Activated CD4-positive, alpha-beta memory T cell treated with anti-CD3 and anti-CD28 coated beads, Interleukin-2, amount 10 ng/mL, durations not matched to agents 7 days and 5 days (primary cell): ENCODE data around the gene NRN1. TPM values are rescaled to one million over a fixed set of nuclear protein-coding genes. Genes with fewer than 3 reads are reported as not detected.
"Not testable (repeated sequence)": the region's sequence is repeated elsewhere in the genome, so short reads cannot be mapped to it uniquely, and the experiment has no call there.

ENCODE experiments used
- CTCF ChIA-PET: fragments of 350-600 bp; sonication (Branson Sonifier 250); formaldehyde crosslinking; loops from one replicate; lab custom pipeline; 2021; ENCODE audit warnings: antibody characterized with exemption, inconsistent platforms; lab: Charles Lee
- POLR2A ChIA-PET: fragments of 350-600 bp; sonication (Branson Sonifier 250); formaldehyde crosslinking; loops from one replicate; lab custom pipeline; 2021; ENCODE audit warnings: antibody characterized with exemption; lab: Charles Lee
- DNase-seq: peaks from one replicate; pipeline ENCODE4 v3.0.0-alpha.2; 2020
- H3K27ac Mint-ChIP-seq: one replicate; pipeline ENCODE4 v1.8.0; 2021; ENCODE audit warnings: mild to moderate bottlenecking, mixed read lengths
- H3K27me3 Mint-ChIP-seq: one replicate; pipeline ENCODE4 v1.8.0; 2021; ENCODE audit warnings: mixed read lengths
- H3K36me3 Mint-ChIP-seq: one replicate; pipeline ENCODE4 v1.8.0; 2021; ENCODE audit warnings: low read depth, mixed read lengths
- H3K4me1 Mint-ChIP-seq: one replicate; pipeline ENCODE4 v1.8.0; 2021; ENCODE audit warnings: mixed read lengths
- H3K4me3 Mint-ChIP-seq: one replicate; pipeline ENCODE4 v1.8.0; 2021; ENCODE audit warnings: mild to moderate bottlenecking, mixed read lengths
- H3K9me3 Mint-ChIP-seq: one replicate; pipeline ENCODE4 v1.8.0; 2021; ENCODE audit warnings: mixed read lengths
- total RNA-seq, 2 experiments: library from RNA; stranded (reverse); gene quantifications; one replicate each; pipeline ENCODE4 v1.2.3, GENCODE V29; 2021

NRN1 gene
- total RNA-seq, 2 experiments from 2014 or later = 3.2 to 4.1 TPM

- no peak overlapping the region for H3K27ac Mint-ChIP-seq
- H3K9me3 Mint-ChIP-seq = no peaks in the 10 kb centered on the region
- POLR2A ChIA-PET = no interaction called here
- CTCF ChIA-PET = no interaction called here
- H3K4me1 Mint-ChIP-seq = peaks cover 16% of the 10 kb centered on the region
- no peak overlapping the region for H3K4me3 Mint-ChIP-seq
- DNase-seq = no peak
- H3K27me3 Mint-ChIP-seq = peaks cover 59% of the 10 kb centered on the region
- H3K36me3 Mint-ChIP-seq = no peaks in the 10 kb centered on the region
Observed at GRCh38 chr6:5989141-5989723, 17.5 kb downstream of the NRN1 start.

GRCh38 chr6:5986861-5987260 is 19.9 kb downstream of the NRN1 start:
- Mint-ChIP-seq H3K27me3 (peaks cover 37% of the 10 kb centered on the region), H3K27ac (no peak overlapping the region), H3K4me3 (no peak overlapping the region), H3K9me3 (no peaks in the 10 kb centered on the region), H3K4me1 (peaks cover 24% of the 10 kb centered on the region), H3K36me3 (no peaks in the 10 kb centered on the region)
- ChIA-PET CTCF (interaction anchor here (0.9 kb wide), 1 partner anchor 984 kb away, joined by 3 read pairs; no protein-coding TSS in a partner anchor), POLR2A (interaction anchor here (1.3 kb wide), 1 partner anchor 11 kb away, joined by 3 read pairs; no protein-coding TSS in a partner anchor)
- DNase-seq = no peak

- Mint-ChIP-seq H3K36me3 (no peaks in the 10 kb centered on the region), H3K4me1 (peaks cover 46% of the 10 kb centered on the region), H3K27ac (peak overlapping the region; percentile 9), H3K4me3 (no peak overlapping the region), H3K9me3 (no peaks in the 10 kb centered on the region), H3K27me3 (peaks cover 29% of the 10 kb centered on the region)
- no peak for DNase-seq
- CTCF ChIA-PET = no interaction called here
- POLR2A ChIA-PET = interaction anchor here (0.6 to 1.2 kb wide), 2 partner anchors 23 to 330 kb away, joined by 3 to 4 read pairs; no protein-coding TSS in a partner anchor
Observed at GRCh38 chr6:5984150-5985089, 22.3 kb downstream of the NRN1 start.

GRCh38 chr6:5981126-5982026 is 25.3 kb downstream of the NRN1 start:
- H3K27me3 Mint-ChIP-seq = peaks cover 15% of the 10 kb centered on the region
- DNase-seq = no peak
- H3K36me3 Mint-ChIP-seq = no peaks in the 10 kb centered on the region
- POLR2A ChIA-PET = no interaction called here
- H3K9me3 Mint-ChIP-seq = no peaks in the 10 kb centered on the region
- no peak overlapping the region for H3K4me3 Mint-ChIP-seq
- CTCF ChIA-PET = no interaction called here
- H3K4me1 Mint-ChIP-seq = peaks cover 37% of the 10 kb centered on the region
- H3K27ac Mint-ChIP-seq = no peak overlapping the region

GRCh38 chr6:5979650-5980420 is 26.9 kb downstream of the NRN1 start:
- H3K4me3 Mint-ChIP-seq = no peak overlapping the region
- no peaks in the 10 kb centered on the region for H3K36me3 Mint-ChIP-seq
- H3K9me3 Mint-ChIP-seq = no peaks in the 10 kb centered on the region
- DNase-seq = no peak
- H3K4me1 Mint-ChIP-seq = peaks cover 37% of the 10 kb centered on the region
- H3K27ac Mint-ChIP-seq = no peak overlapping the region
- ChIA-PET POLR2A (no interaction called here), CTCF (no interaction called here)
- H3K27me3 Mint-ChIP-seq = peaks cover 22% of the 10 kb centered on the region

- Mint-ChIP-seq H3K4me3 (no peak overlapping the region), H3K9me3 (no peaks in the 10 kb centered on the region), H3K27ac (no peak overlapping the region), H3K4me1 (peaks cover 22% of the 10 kb centered on the region), H3K36me3 (no peaks in the 10 kb centered on the region), H3K27me3 (peaks cover 20% of the 10 kb centered on the region)
- CTCF ChIA-PET = no interaction called here
- DNase-seq = no peak
- POLR2A ChIA-PET = no interaction called here
Observed at GRCh38 chr6:5976811-5977210, 29.9 kb downstream of the NRN1 start.

- POLR2A ChIA-PET = no interaction called here
- H3K27ac Mint-ChIP-seq = no peak overlapping the region
- CTCF ChIA-PET = no interaction called here
- H3K9me3 Mint-ChIP-seq = no peaks in the 10 kb centered on the region
- H3K4me1 Mint-ChIP-seq = no peaks in the 10 kb centered on the region
- no peak for DNase-seq
- no peak overlapping the region for H3K4me3 Mint-ChIP-seq
- H3K27me3 Mint-ChIP-seq = peaks cover 9% of the 10 kb centered on the region
- H3K36me3 Mint-ChIP-seq = no peaks in the 10 kb centered on the region
Observed at GRCh38 chr6:5968817-5969734, 37.6 kb downstream of the NRN1 start.

- H3K27ac Mint-ChIP-seq, CTCF ChIA-PET, DNase-seq, H3K9me3 Mint-ChIP-seq, H3K36me3 Mint-ChIP-seq, H3K4me3 Mint-ChIP-seq, H3K4me1 Mint-ChIP-seq, H3K27me3 Mint-ChIP-seq: not testable (repeated sequence)
- POLR2A ChIA-PET = interaction anchor here (0.8 kb wide), 1 partner anchor 38 kb away, joined by 3 read pairs; no protein-coding TSS in a partner anchor
Observed at GRCh38 chr6:5968036-5968435, 38.7 kb downstream of the NRN1 start.

- no peaks in the 10 kb centered on the region for H3K36me3 Mint-ChIP-seq
- no peak overlapping the region for H3K4me3 Mint-ChIP-seq
- no peaks in the 10 kb centered on the region for H3K9me3 Mint-ChIP-seq
- H3K27me3 Mint-ChIP-seq = peaks cover 9% of the 10 kb centered on the region
- ChIA-PET CTCF (no interaction called here), POLR2A (no interaction called here)
- DNase-seq = no peak
- no peak overlapping the region for H3K27ac Mint-ChIP-seq
- H3K4me1 Mint-ChIP-seq = no peaks in the 10 kb centered on the region
Observed at GRCh38 chr6:5967594-5967993, 39.1 kb downstream of the NRN1 start.

GRCh38 chr6:5962794-5963193 is 43.9 kb downstream of the NRN1 start:
- Mint-ChIP-seq H3K36me3 (no peaks in the 10 kb centered on the region), H3K27me3 (peaks cover 4% of the 10 kb centered on the region), H3K9me3 (no peaks in the 10 kb centered on the region), H3K27ac (no peak overlapping the region), H3K4me1 (no peaks in the 10 kb centered on the region), H3K4me3 (no peak overlapping the region)
- no peak for DNase-seq
- POLR2A ChIA-PET = no interaction called here
- CTCF ChIA-PET = no interaction called here

- no peak for DNase-seq
- H3K27me3 Mint-ChIP-seq = peaks cover 4% of the 10 kb centered on the region
- no peak overlapping the region for H3K27ac Mint-ChIP-seq
- CTCF ChIA-PET = no interaction called here
- no peaks in the 10 kb centered on the region for H3K9me3 Mint-ChIP-seq
- H3K36me3 Mint-ChIP-seq = no peaks in the 10 kb centered on the region
- H3K4me1 Mint-ChIP-seq = no peaks in the 10 kb centered on the region
- POLR2A ChIA-PET = no interaction called here
- H3K4me3 Mint-ChIP-seq = no peak overlapping the region
Observed at GRCh38 chr6:5961836-5962235, 44.9 kb downstream of the NRN1 start.
